CD4-positive, alpha-beta T cell treated with Interferon gamma for 1 hour (primary cell): ENCODE measurements around the gene ACBD6.
"Not testable (repeated sequence)": the region's sequence is repeated elsewhere in the genome, so short reads cannot be mapped to it uniquely, and the experiment has no call there.

ENCODE experiments used
- DNase-seq: peaks from one replicate; pipeline ENCODE4 v3.0.0-alpha.2; 2020

ACBD6 gene

DNA sequence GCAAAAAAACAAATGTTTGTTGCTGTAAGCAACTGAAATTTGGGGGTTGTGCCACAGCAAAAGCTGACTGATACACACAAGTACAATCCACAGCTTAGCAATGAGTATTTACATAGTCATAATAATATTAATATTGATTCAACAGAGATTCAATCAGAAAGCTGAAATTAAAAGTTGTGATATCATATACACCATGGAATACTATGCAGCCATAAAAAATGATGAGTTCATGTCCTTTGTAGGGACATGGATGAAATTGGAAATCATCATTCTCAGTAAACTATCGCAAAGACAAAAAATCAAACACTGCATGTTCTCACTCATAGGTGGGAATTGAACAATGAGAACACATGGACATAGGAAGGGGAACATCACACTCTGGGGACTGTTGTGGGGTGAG lies 94.2 kb downstream of the ACBD6 start:
- not testable (repeated sequence) for DNase-seq

DNA sequence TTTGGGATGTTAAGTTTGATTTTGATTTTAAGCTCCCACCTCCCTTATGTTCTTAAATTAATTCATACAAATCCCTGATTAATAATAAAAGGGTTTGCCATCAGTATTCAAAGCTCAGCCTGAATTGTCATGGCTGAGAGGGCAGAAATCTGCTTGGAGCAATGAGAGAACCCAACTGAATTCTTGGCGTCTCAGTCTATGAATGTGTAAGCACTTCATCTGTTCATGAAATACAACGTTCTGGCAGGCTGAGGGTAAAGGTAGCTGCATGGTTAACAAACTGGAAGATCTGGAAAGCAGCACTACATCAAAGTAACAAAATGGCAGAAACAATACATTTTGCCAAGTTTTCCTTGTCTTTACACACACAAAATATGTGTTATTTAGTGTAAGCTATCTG lies 95.3 kb downstream of the ACBD6 start:
- DNase-seq: no peak

DNA sequence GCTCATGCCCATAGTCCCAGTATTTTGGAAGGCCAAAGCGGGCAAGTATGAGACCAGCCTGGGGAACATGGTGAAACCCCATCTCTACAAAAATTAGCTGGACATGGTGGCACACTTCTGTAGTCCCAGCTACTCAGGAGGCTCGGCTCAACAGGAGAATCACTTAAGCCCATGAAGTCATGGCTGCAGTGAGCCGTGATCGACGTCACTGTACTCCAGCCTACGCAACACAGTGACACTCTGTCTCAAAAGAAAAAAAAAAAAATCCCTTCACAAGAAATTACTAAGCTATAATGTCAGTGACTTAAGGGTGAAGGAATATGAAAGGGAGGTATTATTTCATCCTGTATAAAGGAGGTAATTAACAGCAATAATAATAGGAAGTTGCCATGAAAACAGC lies 99.8 kb downstream of the ACBD6 start:
- no peak for DNase-seq

DNA sequence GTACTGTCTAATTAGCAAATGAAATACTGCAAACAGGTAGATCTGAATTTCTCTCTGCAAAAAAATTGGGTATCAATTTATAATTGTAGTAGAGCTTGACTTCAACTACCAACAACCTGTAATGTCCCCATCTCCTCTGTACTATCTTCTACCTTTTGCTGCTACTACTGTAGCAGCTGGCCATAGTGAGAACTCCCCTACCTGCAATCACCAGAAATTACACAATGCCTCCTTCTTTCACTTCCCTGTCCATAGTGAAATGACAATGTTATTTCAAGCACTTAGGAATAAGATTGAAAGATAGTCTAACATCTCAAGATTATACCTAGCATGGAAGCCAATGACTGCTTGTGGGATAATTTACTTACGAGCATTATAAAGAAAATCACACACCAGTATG lies 100.4 kb downstream of the ACBD6 start:
- no peak for DNase-seq

DNA sequence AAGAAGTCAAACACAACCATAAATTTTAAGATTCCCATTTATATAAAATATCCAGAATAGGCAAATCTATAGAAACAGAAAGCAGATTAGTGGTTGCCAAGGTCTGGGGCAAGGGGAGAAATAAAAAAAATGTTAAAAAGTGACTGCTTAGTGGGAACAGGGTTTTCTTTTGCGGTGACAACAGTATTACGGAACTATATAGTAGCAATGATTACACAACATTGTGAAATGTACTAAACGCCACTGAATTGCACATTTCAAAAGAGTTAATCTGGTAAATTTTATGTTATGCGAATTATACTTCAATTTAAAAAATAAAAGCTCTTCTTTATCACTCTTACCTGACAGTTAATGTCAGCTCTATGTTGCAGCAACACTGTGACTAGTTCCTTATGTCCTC lies 105.2 kb downstream of the ACBD6 start:
- DNase-seq: no peak

DNA sequence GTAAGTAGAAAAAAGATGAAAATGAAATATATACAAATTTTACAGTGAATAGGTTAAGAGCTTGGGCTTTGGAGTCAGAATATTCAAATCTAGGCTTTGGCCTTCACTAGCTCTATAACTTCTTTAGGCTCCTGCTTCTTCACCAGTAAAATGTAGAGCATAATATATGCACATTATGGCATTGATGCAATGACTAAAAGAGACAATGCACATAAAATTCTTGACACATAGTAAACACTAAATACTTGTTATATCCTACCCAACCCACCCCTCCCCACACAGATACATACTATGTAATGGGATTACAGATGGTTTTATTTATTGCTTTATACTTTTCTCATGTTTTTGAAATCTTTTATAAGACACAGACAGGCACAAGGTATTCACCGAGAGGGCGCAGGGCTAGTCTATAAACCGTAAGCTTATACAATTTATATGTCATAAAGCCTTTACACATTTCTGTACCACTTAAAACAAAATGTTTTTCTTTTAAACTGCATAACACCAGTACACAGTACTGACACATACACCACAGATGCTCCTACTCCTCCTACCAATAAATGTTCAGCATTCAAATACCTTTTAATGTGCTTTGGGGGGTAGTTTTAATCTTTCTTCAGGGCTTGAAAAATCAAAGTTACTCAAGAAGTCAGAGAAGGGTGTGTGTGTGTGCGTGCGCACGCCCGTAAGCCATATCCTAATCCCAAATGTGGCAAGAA lies 109.8 kb downstream of the ACBD6 start:
- DNase-seq: no peak

DNA sequence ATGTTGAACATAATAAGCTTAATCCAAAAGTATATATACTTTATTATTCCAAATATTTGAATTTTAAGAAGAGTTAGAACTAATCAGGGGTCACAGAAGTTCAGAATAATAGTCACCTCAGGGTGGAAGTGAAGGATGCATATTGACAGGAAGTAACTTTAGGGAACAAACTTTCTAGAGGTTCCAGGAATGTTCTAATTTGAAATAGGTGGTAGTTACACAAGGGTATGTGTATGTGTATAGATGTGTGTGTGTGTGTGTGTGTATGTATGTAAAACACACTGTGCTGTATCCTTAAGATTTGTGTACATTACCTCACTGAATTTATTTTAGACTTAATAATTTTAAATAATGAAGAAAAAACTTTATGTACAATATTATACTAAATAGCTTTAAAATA lies 110.4 kb downstream of the ACBD6 start:
- no peak for DNase-seq

DNA sequence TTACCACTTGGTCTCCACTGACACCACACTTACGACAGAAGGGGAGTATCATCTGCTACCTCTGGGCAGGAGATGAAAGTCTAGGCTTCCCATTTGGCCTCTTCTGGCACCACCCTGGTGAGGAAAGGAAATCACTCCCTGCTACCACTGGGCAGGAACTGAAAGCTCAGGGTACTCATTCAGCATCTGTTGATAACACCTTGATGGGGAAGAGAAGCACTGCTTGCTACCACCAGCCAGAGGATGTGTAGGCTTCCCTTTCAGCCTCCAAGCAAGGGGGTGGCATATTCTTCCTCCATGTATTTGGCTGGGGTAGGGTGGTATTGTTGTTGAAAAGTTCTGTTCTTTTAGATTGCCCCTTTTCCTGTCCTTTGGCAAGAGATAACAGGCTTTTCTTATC lies 115.0 kb downstream of the ACBD6 start:
- DNase-seq: no peak

DNA sequence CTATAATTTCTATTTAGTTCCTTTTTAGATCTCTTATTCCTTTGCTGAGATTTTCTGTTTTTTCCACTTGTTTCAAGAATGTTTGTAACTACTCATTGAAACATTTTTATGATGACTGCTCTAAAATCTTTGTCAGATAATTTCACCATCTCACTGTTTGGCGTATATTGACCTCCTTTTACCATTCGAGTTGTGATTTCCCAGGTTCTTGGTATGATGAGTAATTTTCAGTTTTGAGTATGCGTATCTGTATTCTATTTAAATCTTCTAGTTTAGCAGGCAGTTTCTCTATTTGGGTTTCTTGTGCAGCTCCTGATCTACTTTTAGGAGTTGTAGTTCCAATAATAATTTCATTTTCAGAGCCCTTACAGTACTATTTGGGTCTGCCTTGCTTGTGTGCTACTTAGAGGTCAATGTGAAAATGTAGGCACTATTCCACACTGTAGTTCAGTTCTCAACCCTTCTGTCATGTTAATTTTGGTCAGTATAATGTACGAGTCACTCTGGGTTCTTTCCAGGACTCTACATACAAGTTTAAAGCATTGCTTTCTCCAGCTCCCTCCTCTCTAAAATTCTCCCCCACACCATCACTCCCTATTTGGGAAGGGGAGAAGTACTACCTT lies 115.5 kb downstream of the ACBD6 start:
- DNase-seq: no peak

DNA sequence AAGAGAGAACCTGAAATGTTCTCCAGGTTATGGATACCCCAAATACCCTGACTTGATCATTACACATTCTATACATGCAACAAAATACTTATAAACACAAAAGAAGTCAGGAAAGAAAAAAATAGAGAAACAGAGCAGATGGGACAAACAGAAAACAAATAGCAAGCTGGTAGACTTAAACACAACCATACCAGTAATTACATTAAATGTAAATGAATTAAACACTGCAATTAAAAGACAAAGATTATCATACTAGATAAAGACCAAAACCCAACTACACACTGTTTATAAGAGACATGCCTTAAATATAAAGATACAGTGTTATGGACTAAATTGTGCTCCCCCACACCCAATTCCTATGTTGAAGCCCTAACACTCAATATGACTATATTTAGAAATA lies 117.2 kb downstream of the ACBD6 start:
- no peak for DNase-seq

DNA sequence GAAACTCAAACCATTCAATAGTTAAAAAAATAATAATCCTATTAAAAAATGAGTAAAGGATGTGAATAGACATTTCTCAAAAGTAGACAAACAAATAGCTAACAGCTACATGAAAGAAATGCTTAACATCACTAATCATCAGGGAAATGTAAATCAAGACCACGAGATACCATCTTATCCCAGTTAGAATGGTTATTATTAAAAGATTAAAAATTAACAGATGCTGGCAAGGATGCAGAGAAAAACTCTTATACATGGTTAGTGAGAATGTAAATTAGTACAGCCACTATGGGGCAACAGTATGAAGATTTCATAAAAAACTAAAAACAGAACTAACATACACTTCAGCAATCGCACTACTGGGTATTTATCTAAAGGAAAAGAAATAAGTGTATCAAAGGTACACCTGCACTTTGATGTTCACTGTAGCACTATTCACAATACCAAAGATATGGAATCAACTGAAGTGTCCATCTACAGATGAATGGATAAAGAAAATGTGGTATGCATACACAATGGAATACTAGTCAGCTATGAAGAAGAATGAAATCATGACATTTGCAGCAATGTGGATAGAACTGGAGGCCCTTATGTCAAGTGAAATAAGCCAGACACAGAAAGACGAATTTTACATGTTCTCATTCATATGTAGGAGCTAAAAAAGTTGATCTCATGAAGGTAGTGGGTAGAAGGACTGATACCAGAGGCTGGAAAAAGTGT lies 117.9 kb downstream of the ACBD6 start:
- no peak for DNase-seq

DNA sequence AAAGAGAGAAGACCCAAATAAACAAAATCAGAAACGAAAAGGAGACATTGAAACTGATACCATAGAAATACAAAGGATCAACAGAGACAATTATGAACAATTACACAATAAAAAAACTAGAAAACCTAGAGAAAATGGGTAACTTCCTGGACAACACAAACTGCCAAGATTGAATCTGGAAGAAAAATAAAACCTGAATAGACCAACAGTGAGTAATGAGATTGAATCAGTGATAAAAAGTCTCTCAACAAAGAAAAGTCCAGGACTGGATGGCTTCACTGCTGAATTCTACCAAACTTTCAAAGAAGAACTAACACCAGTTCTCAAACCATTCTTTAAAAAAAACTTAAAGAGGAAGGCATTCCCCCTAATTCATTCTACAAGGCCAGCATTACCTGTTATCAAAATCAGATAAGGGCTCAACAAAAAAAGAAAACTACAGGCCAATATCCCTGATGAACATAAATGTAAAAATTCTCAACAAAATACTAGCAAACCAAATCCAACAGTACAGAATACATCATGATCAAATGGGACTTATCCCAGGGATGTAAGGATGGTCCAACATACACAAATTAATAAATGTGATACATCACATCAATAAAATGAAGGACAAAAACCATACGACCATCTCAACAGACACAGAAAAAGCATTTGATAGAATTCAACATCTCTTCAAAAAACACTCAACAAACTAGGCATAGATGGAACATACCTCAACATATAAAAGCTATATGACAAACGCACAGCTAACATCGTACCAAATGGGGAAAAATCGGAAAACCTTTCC lies 119.9 kb downstream of the ACBD6 start:
- DNase-seq: no peak

DNA sequence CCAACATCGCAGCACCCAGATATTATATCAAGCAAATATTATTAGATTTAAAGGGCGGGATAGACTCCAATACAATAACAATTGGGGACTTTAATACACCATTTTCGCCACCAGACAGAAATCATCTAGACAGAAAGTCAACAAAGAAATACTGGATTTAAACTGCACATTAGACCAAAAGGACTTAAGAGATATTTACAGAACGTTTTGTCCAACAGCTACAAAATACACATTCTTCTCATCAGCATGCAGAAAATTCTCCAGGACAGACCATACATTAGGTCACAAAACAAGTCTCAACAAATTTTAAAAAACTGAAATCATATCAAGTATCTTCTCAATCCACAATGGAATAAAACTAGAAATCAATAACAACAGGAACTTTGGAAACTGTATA lies 121.2 kb downstream of the ACBD6 start:
- DNase-seq: no peak

DNA sequence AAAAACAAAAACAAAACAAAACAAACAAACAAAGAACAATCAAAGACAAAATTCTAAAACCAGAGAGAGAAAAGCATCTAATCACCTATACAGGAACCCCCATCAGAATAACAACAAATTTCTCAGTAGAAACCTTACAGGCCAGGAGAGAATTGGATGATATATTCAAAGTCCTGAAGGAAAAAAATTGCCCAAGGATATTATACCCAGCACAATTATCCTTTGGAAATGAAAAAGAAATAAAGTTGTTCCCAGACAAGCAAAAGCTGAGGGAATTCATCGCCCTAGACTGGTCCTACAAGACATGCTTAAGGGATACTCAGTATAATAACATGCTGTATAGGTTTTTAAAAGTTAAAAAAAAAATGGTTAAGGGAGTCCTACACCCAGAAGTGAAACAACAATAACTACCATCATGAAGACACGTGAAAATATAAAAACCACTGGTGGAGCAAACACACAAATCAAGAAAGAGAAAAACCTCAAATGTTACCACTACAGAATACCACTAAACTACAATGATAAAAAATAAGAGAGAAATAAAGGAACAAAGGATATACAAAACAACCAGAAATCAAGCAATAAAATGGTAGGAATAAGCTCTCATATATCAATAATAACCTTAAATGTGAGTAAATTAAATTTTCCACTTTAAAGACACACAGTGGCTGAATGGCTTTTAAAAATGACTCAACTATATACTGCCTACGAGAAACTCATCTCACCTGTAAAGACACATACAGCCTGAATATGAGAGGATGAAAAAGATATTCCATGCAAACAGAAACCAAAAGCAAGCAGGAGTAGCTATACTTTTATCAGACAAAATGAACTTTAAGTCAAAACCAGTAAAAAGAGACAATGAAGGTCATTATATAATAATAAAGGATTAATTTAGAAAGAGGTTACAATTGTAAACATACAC lies 121.9 kb downstream of the ACBD6 start:
- DNase-seq: no peak

DNA sequence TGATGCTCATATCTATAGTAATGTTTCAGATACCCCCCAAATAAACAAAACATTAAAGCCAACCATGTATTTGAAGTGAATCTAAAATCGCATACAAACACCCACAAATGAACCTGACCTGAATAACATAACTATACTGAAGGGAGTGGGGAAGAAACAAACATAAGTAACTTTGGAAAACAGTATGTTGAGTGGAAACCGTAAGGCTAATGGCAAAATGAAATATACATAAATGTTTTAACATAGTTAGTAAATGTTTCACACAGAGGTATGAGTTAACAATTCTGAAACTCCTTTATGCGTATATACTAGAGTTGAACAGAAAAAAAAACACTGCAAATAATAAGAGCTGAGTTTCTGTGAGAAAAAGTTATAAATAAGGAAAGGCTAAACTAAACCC lies 125.6 kb downstream of the ACBD6 start:
- DNase-seq: no peak

DNA sequence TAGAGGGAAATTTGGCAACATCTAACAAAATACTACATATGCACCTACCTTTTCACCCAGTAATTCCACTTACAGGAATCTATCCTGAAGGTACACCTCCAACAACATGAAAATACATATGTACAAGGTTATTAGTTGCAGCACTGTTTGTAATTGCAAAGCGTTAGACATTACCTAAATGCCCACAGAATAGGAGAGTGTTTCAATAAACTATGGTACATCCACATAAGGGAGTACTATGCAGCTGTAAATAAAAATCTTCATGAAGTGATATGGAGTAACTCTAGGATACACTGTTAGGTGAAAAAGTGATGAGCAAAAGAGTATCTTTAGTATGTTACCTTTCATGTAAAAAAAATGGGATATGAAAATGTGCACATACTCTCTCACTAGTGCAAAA lies 126.1 kb downstream of the ACBD6 start:
- DNase-seq: no peak

DNA sequence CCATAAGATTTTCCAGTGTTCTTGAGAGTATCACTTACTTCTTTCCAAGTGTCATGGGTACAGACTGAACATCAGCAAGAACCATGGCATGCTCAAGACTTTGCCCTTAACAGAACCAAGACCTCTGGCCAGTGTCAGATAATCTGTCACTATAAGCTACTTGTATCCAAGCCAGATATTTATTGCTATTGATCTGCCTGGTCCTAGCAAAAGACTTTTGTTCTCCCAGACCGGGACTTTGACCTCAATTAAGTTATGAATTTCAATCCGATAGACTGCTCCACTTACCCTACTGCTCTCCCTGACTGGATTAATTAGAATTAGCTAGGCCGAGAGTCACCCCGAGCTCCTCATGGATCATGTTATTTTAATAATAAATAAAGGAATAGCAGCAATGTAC lies 129.6 kb downstream of the ACBD6 start:
- no peak for DNase-seq

DNA sequence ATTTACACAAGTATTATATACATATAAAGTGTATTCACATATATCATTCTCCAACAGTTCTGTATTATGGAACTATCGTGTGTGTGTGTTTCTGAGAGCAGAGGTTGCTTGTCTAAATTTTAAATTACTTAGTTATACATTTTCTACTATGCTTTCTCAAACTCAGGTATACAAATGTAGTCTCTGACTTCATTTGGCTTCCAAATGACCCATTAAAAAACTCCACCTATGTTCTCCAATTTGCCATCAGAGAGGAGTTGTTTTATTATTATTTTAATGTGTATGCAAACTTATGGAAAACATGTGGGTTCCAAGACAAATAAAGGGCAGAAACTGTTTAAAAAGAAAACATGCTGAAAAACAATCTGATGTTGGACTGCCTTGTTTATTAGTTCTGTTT lies 131.8 kb downstream of the ACBD6 start:
- no peak for DNase-seq

DNA sequence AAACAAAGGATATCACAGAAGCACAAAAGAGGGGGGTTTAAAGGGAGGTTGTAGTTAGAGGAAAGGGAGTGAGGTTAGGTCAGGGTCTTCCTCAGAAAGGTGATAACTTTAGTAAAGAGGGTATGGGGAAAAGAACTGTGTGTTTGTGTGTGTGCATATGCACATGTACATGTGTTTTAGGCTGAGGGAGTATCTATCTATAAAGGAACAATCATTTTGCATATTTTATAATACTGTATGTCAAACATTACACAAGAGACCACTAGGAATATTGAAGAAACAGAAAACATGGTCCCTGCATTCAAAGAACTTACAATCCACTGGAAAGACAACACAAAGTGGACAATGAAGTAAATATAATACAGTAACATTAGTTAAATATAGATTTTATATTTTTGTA lies 132.2 kb downstream of the ACBD6 start:
- DNase-seq: no peak

DNA sequence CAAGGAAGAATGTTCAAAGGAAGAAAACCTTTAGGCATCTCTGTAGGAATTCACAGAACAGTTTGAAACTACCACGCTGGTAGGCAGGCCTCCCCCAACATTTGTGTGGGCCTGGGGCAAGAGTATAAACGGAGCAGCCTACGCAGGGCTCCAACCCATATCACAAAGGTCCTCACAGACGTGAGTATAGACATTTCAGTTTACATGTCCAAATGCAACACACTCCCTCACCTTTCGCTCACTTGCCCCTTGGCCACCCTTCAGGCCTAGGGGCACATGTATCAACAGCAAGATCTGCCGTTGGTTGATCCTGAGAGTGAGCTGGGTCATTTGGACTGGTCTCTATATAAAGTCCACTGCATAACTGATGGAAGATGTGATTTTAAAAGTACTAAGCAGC lies 133.3 kb downstream of the ACBD6 start:
- DNase-seq: no peak

DNA sequence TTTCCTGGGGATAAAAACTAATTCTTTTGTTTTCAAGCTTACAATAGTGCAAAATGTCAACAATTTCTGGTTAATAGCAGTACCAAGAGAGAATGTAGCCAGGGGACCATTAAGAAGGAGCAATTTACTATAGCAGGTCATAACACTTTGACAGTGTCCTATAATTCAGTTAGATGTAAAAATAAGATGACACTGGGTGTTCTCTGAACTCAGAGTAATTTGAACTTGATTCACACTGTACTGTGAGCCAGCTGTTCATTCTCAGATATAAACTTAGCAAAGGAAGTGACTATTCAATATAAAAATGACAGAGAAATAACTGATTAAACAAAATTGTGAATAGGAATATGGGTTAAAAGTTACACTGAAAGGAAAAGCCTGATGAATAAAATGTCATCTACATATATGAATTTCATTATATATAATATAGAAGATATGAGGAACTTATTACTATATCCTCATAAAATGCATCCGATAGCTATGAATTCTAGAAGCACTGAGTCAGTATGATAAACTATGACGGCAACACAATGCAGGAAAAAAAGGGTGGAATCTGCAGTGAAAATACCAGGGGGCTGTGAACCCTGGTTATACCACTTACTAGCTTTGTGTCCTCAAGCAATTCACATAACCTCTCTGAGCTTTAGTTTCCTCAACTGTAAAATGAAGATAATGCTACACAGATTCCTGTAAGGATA lies 135.9 kb downstream of the ACBD6 start:
- no peak for DNase-seq

DNA sequence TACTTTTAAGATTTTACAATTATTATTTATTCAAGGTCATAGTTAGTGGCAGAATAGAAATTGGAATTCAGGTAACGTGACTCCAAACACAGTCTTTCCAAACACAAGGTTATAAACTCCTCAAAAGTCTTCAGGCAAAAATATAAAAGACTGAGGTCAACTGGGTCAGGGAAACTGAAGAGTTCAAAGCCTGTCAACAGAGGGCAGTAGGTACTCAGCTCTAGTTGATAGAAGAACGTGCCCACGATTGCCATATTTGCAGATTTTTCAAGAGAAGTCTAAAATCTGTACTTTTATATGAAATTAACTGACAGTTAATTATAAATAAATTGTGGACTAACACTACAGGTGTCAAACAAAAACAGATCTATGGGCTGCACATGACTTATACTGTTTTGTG lies 137.3 kb downstream of the ACBD6 start:
- no peak for DNase-seq
